ENCODE measurements around the gene PPIF. TPM values are rescaled to one million over a fixed set of nuclear protein-coding genes. Genes with fewer than 3 reads are reported as not detected.

PPIF gene
- total RNA-seq, 2 donors from 2014 or later, result 266 to 391 TPM

GRCh38 chr10:79367426-79368189 lies 20.3 kb downstream of the PPIF start:
- peaks cover 5% of the 10 kb centered on the region for H3K36me3 Mint-ChIP-seq
- ATAC-seq (no peak), DNase-seq (ENCODE audit: low spot score) (no peak)
- peaks cover 0 to 5% of the 10 kb centered on the region in 2 donors for H3K27me3 Mint-ChIP-seq
- H3K4me1 Mint-ChIP-seq (ENCODE audit: low read depth in 2 of 2), result no peaks in the 10 kb centered on the region
- H3K4me3 Mint-ChIP-seq, result no peak overlapping the region
- H3K27ac Mint-ChIP-seq, result no peak overlapping the region
- H3K9me3 Mint-ChIP-seq, result no peaks in the 10 kb centered on the region

GRCh38 chr10:79372871-79373270 lies 25.6 kb downstream of the PPIF start:
- Mint-ChIP-seq H3K4me3 (no peak overlapping the region), H3K27ac (no peak overlapping the region), H3K9me3 (no peaks in the 10 kb centered on the region), H3K4me1 (ENCODE audit: low read depth in 2 of 2) (peaks cover 3 to 5% of the 10 kb centered on the region in 2 donors), H3K36me3 (peaks cover 5% of the 10 kb centered on the region), H3K27me3 (no peaks in the 10 kb centered on the region)
- DNase-seq (ENCODE audit: low spot score), result no peak
- no peak for ATAC-seq

- DNase-seq (ENCODE audit: low spot score) (peak; percentile 78), ATAC-seq (peak; percentile 70 to 79)
- Mint-ChIP-seq H3K9me3 (no peaks in the 10 kb centered on the region), H3K27me3 (no peaks in the 10 kb centered on the region), H3K4me3 (no peak overlapping the region), H3K36me3 (peaks cover 5% of the 10 kb centered on the region), H3K4me1 (ENCODE audit: low read depth in 2 of 2) (peaks cover 3 to 5% of the 10 kb centered on the region in 2 donors), H3K27ac (peak overlapping the region; percentile 8 to 35)
Measured at GRCh38 chr10:79374312-79375191, 27.3 kb downstream of the PPIF start.

GRCh38 chr10:79375321-79376077 lies 28.2 kb downstream of the PPIF start:
- no peak overlapping the region for H3K27ac Mint-ChIP-seq
- no peak for DNase-seq (ENCODE audit: low spot score)
- peaks cover 5% of the 10 kb centered on the region for H3K36me3 Mint-ChIP-seq

GRCh38 chr10:79376078-79376628 lies 28.9 kb downstream of the PPIF start:
- Mint-ChIP-seq H3K36me3 (peaks cover 5% of the 10 kb centered on the region), H3K9me3 (no peaks in the 10 kb centered on the region), H3K4me3 (no peak overlapping the region), H3K27ac (no peak overlapping the region), H3K4me1 (ENCODE audit: low read depth in 2 of 2) (peaks cover 3 to 5% of the 10 kb centered on the region in 2 donors), H3K27me3 (no peaks in the 10 kb centered on the region)
- DNase-seq (ENCODE audit: low spot score), result no peak
- no peak for ATAC-seq

More at GRCh38 chr10:79375321-79376077, 28.2 kb downstream of the PPIF start:
- Mint-ChIP-seq H3K9me3 (no peaks in the 10 kb centered on the region), H3K4me3 (no peak overlapping the region), H3K4me1 (ENCODE audit: low read depth in 2 of 2) (peaks cover 3 to 5% of the 10 kb centered on the region in 2 donors), H3K27me3 (no peaks in the 10 kb centered on the region)
- no peak for ATAC-seq

GRCh38 chr10:79376751-79377556 lies 29.7 kb downstream of the PPIF start:
- Mint-ChIP-seq H3K36me3 (no peaks in the 10 kb centered on the region), H3K27ac (no peak overlapping the region), H3K9me3 (no peaks in the 10 kb centered on the region), H3K27me3 (no peaks in the 10 kb centered on the region), H3K4me1 (ENCODE audit: low read depth in 2 of 2) (peaks cover 3 to 5% of the 10 kb centered on the region in 2 donors), H3K4me3 (no peak overlapping the region)
- no peak for DNase-seq (ENCODE audit: low spot score)
- ATAC-seq, result no peak

- no peak for ATAC-seq
- Mint-ChIP-seq H3K27ac (no peak overlapping the region), H3K36me3 (no peaks in the 10 kb centered on the region), H3K9me3 (no peaks in the 10 kb centered on the region), H3K27me3 (no peaks in the 10 kb centered on the region), H3K4me3 (no peak overlapping the region), H3K4me1 (ENCODE audit: low read depth in 2 of 2) (peaks cover 3 to 5% of the 10 kb centered on the region in 2 donors)
- no peak for DNase-seq (ENCODE audit: low spot score)
Measured at GRCh38 chr10:79377557-79378382, 30.5 kb downstream of the PPIF start.

- no peak overlapping the region for H3K27ac Mint-ChIP-seq
- H3K4me1 Mint-ChIP-seq (ENCODE audit: low read depth in 2 of 2), result peaks cover 3 to 5% of the 10 kb centered on the region in 2 donors
- no peak for DNase-seq (ENCODE audit: low spot score)
- no peak overlapping the region for H3K4me3 Mint-ChIP-seq
- H3K27me3 Mint-ChIP-seq, result no peaks in the 10 kb centered on the region
- no peaks in the 10 kb centered on the region for H3K9me3 Mint-ChIP-seq
- H3K36me3 Mint-ChIP-seq, result no peaks in the 10 kb centered on the region
- ATAC-seq, result no peak
Measured at GRCh38 chr10:79378383-79378646, 31.0 kb downstream of the PPIF start.

GRCh38 chr10:79378647-79379511 lies 31.6 kb downstream of the PPIF start:
- DNase-seq (ENCODE audit: low spot score) (no peak), ATAC-seq (no peak)

GRCh38 chr10:79379512-79380124 lies 32.3 kb downstream of the PPIF start:
- Mint-ChIP-seq H3K27me3 (no peaks in the 10 kb centered on the region), H3K36me3 (no peaks in the 10 kb centered on the region), H3K9me3 (no peaks in the 10 kb centered on the region), H3K4me3 (no peak overlapping the region), H3K4me1 (ENCODE audit: low read depth in 2 of 2) (peaks cover 2 to 3% of the 10 kb centered on the region in 2 donors), H3K27ac (no peak overlapping the region)
- DNase-seq (ENCODE audit: low spot score), result no peak
- ATAC-seq, result peak in 1 of 2 donors; percentile 15

More at GRCh38 chr10:79378647-79379511, 31.6 kb downstream of the PPIF start:
- Mint-ChIP-seq H3K27ac (no peak overlapping the region), H3K27me3 (no peaks in the 10 kb centered on the region), H3K4me1 (ENCODE audit: low read depth in 2 of 2) (peaks cover 3 to 5% of the 10 kb centered on the region in 2 donors), H3K9me3 (no peaks in the 10 kb centered on the region), H3K4me3 (no peak overlapping the region), H3K36me3 (no peaks in the 10 kb centered on the region)

GRCh38 chr10:79380125-79380945 lies 33.1 kb downstream of the PPIF start:
- ATAC-seq (no peak), DNase-seq (ENCODE audit: low spot score) (no peak)
- Mint-ChIP-seq H3K4me3 (no peak overlapping the region), H3K36me3 (no peaks in the 10 kb centered on the region), H3K4me1 (ENCODE audit: low read depth in 2 of 2) (no peaks in the 10 kb centered on the region), H3K27me3 (no peaks in the 10 kb centered on the region), H3K9me3 (no peaks in the 10 kb centered on the region), H3K27ac (no peak overlapping the region)

Data from natural killer cell treated with Interleukin-12 subunit alpha and Interleukin-12 subunit beta and Interleukin-15 and Interleukin-18, amount 100 ng/mL, for 72 hours (primary cell).